Activated CD8-positive, alpha-beta memory T cell treated with anti-CD3 and anti-CD28 coated beads, Interleukin-2, amount 10 ng/mL, durations not matched to agents 7 days and 5 days (primary cell): ENCODE data around the gene RHD. TPM values are rescaled to one million over a fixed set of nuclear protein-coding genes. Genes with fewer than 3 reads are reported as not detected.
"Not testable (repeated sequence)": the region's sequence is repeated elsewhere in the genome, so short reads cannot be mapped to it uniquely, and the experiment has no call there.

Experiments used
- ATAC-seq: fragments of 150-1000 bp; cut with Tn5 transposase; one replicate; pipeline ENCODE4 v1.10.0; 2021; ENCODE audit warnings: moderate library complexity
- CTCF ChIA-PET: fragments of 350-600 bp; sonication (Branson Sonifier 250); formaldehyde crosslinking; loops from one replicate; lab custom pipeline; 2021; ENCODE audit warnings: antibody characterized with exemption; lab: Charles Lee
- DNase-seq: peaks from one replicate; pipeline ENCODE4 v3.0.0-alpha.2; 2020
- H3K27ac Mint-ChIP-seq: one replicate; pipeline ENCODE4 v1.8.0; 2021; ENCODE audit warnings: mild to moderate bottlenecking, mixed read lengths
- H3K27me3 Mint-ChIP-seq: one replicate; pipeline ENCODE4 v1.8.0; 2021; ENCODE audit warnings: mixed read lengths
- H3K36me3 Mint-ChIP-seq: one replicate; pipeline ENCODE4 v1.8.0; 2021; ENCODE audit warnings: mild to moderate bottlenecking, mixed read lengths
- H3K4me1 Mint-ChIP-seq: one replicate; pipeline ENCODE4 v1.8.0; 2021; ENCODE audit warnings: mixed read lengths
- H3K4me3 Mint-ChIP-seq: one replicate; pipeline ENCODE4 v1.8.0; 2021; ENCODE audit warnings: mild to moderate bottlenecking, moderate library complexity, mixed read lengths
- H3K9me3 Mint-ChIP-seq: one replicate; pipeline ENCODE4 v1.8.0; 2022; ENCODE audit warnings: low read depth, mixed read lengths
- total RNA-seq, 2 experiments: library from RNA; stranded (reverse); gene quantifications; one replicate each; pipeline ENCODE4 v1.2.3, GENCODE V29; 2021

The RHD gene
- total RNA-seq, 2 experiments from 2014 or later: not detected

DNA sequence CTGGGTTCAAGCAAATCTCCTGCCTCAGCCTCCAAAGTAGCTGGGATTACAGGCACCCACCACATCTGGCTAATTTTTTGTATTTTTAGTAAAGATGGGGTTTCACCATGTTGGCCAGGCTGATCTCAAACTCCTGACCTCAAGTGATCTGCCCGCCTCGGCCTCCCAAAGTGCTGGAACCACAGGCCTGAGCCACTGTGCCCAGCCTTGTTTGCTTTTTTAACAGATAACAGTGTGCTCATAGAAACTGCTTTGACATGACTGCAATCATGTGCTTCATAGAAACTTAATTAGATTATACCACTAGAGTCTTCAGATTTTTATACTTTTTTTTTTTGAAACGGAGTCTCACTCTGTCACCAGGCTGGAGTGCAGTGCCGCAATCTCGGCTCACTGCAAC, 57.0 kb downstream of the RHD start:
- H3K36me3 Mint-ChIP-seq, CTCF ChIA-PET: not testable (repeated sequence)

DNA sequence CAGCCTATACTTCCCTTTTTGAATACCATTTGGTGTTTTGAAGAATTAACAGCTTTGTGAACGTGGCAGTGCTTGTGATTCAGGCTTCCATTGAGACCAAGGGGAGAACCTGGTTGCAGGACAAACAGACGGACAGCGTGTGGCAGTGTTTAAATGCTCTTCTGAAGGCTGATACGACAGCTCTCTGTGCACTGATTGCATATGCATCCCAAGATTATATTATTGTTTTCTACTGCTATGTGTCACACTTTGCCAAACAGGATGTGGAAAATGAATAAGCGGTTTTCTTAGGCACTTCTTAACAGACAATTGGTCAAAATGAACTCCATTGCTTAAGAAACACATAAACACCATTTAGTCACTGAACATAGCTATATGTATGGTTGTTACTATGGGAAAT, 57.6 kb downstream of the RHD start:
- H3K27me3 Mint-ChIP-seq, H3K9me3 Mint-ChIP-seq, DNase-seq, CTCF ChIA-PET, H3K4me3 Mint-ChIP-seq, H3K36me3 Mint-ChIP-seq: not testable (repeated sequence)
- peak; percentile 75 for ATAC-seq
- H3K27ac Mint-ChIP-seq: peak overlapping the region; percentile 43
- peaks cover 12% of the 10 kb centered on the region for H3K4me1 Mint-ChIP-seq

More for the DNA sequence above, 57.0 kb downstream of the RHD start:
- peaks cover 12% of the 10 kb centered on the region for H3K4me1 Mint-ChIP-seq
- not testable (repeated sequence) for H3K27ac Mint-ChIP-seq, H3K27me3 Mint-ChIP-seq, H3K9me3 Mint-ChIP-seq, ATAC-seq, DNase-seq, H3K4me3 Mint-ChIP-seq

DNA sequence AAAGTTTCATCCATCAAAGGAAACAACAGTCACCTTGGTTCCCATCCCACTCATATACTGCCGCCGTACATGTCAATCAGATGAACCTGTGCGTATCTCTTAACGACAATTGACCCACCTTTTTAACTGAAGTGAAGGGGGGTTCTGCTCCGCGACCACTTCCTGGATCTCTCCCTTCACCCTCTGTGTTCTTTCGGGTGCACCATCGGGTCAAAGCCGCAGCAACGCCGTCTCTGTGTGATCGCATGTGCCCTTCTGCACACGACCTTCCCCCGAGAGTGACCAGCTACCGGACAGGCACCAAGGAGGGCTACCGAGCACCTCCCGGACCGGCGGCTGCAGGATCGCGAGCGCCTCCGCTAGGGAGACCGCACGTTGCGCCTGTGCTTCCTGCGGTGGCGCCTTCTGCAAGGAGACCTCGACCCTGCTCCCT, 64.6 kb downstream of the RHD start:
- CTCF ChIA-PET, H3K9me3 Mint-ChIP-seq, H3K27me3 Mint-ChIP-seq: not testable (repeated sequence)
- peaks cover 22% of the 10 kb centered on the region for H3K4me1 Mint-ChIP-seq
- peak; percentile 75 for DNase-seq
- H3K36me3 Mint-ChIP-seq: peaks cover 14% of the 10 kb centered on the region
- peak overlapping the region; percentile 85 for H3K27ac Mint-ChIP-seq
- peak; percentile 27 for ATAC-seq
- peak overlapping the region; percentile 87 for H3K4me3 Mint-ChIP-seq

DNA sequence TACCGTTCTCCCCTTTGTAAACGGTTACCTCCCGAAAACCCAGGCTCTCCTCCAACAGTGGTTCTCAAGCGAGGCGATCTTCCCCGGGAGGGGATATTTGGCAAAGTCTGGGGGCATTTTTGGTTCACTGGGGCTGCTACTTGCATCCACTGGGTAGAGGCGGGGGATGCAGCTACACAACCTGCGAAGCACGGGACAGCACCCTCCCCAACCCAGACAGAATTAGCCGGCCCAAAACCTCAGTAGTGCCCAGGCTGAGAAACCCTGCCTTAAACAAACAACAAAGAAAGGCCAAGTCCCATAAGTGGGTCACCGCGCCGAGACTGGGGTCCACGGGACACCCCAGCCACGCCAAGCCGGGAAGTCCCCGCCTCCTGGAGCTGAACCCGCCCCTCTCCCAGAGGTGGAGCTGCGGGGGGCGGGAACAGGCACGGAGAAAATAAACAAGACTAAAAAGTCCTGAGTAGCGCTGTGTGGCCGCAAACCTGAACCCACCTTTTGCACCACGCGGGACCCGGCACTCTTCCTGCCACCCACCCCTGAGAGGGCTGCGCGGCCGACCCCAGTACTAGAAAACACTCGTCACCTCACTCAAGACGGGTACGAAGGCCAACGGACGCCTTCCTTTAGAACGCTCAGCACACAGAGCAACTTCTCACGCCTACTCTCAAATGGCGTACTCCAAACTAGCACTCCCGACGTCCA, 65.3 kb downstream of the RHD start:
- H3K9me3 Mint-ChIP-seq, H3K27me3 Mint-ChIP-seq, CTCF ChIA-PET: not testable (repeated sequence)
- Mint-ChIP-seq H3K4me3 (peak overlapping the region; percentile 92), H3K4me1 (peaks cover 23% of the 10 kb centered on the region), H3K36me3 (peaks cover 15% of the 10 kb centered on the region), H3K27ac (peak overlapping the region; percentile 98)
- DNase-seq (peak; percentile 52), ATAC-seq (peak; percentile 66)

DNA sequence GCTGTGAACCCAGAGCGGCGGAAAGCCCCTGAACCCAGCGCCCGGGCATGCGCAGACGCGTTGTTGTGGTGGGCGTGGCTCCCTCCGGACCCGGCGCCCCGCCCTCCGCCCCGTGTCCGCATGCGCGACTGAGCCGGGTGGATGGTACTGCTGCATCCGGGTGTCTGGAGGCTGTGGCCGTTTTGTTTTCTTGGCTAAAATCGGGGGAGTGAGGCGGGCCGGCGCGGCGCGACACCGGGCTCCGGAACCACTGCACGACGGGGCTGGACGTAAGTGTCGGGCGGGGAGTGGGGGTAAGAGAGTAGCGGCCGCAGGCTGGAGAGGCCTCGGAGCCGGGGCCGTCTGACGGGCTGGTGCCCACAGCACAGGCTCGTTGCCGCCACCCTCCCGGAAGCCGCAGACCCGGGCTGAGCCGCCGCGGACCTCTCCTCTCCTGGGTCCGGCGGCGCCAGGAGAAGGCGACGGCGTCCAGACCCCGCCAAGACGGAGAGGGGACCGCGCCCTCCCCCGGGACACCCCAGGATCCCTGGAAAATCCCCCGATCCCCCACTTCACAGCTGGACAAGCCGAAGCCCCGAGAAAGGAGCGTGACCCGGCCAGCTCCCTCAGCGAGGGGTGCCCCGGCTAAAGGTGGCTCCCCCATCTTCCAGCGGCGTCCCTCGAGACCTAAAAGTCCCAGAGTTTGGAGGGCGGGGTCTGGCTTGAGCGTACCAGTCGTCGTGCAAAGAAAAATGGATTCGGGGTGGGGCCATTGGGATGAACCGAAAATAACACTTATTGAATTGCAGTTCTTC, 66.1 kb downstream of the RHD start, which contains the start of gene TMEM50A:
TMEM50A (plus strand) TSS at position 147 of the 794 bp plus-strand sequence. CDS start 2,153 bp downstream, outside the sequence.
- Mint-ChIP-seq H3K36me3 (peaks cover 17% of the 10 kb centered on the region), H3K27me3 (no peaks in the 10 kb centered on the region), H3K4me3 (peak within 1 kb of the TSS; percentile 92), H3K4me1 (peaks cover 27% of the 10 kb centered on the region), H3K9me3 (no peaks in the 10 kb centered on the region), H3K27ac (peak within 1 kb of the TSS; percentile 98)
- DNase-seq (peak; percentile 92), ATAC-seq (peak; percentile 82)
- CTCF ChIA-PET: no interaction called here

DNA sequence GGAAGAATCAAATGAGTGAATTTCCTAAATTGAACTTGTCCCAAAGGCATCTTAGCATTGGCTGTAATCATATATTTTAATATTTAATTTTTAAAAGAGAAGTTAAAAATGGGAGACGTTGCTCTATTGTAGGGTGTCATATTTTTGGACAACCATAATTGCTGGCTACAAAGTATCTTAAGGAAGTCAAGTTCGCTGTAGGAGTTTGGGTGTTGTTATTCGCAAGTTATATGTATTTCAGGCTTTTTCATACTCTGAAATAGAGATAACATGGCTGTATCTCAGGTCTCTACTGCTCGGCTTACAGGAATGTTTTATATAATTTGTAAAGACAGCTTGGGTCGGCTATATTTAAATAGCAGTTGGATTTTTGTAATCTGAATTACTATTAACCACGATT, 66.7 kb downstream of the RHD start:
- H3K27me3 Mint-ChIP-seq: no peaks in the 10 kb centered on the region
- H3K9me3 Mint-ChIP-seq: no peaks in the 10 kb centered on the region
- H3K4me3 Mint-ChIP-seq: peak overlapping the region; percentile 92
- peaks cover 30% of the 10 kb centered on the region for H3K4me1 Mint-ChIP-seq
- DNase-seq (no peak), ATAC-seq (no peak)
- CTCF ChIA-PET: interaction anchor here (1.0 kb wide), 1 partner anchor 182 kb away, joined by 3 read pairs; no protein-coding TSS in a partner anchor
- peaks cover 22% of the 10 kb centered on the region for H3K36me3 Mint-ChIP-seq
- peak overlapping the region; percentile 98 for H3K27ac Mint-ChIP-seq

DNA sequence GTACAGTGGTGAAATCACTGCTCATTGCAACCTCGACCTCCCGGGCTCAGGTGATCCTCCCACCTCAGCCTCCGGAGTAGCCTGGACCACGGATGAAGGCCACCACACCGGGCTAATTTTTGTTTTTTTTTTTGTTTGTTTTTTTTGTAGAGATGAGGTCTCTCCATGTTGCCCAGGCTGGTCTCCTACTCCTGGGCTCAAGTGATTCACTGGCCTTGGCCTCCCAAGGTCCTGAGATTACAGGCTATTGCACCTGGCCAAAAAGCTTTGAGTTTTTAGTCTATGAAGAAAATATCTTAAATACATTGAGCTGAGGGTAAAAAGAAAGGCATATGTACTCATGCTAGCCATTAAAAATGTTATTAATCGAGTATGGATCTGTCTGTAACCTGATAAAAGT, 69.4 kb downstream of the RHD start:
- Mint-ChIP-seq H3K4me3 (no peak overlapping the region), H3K27me3 (no peaks in the 10 kb centered on the region), H3K4me1 (peaks cover 28% of the 10 kb centered on the region), H3K9me3 (no peaks in the 10 kb centered on the region), H3K36me3 (peaks cover 27% of the 10 kb centered on the region), H3K27ac (no peak overlapping the region)
- ATAC-seq (no peak), DNase-seq (no peak)
- CTCF ChIA-PET: interaction anchor here (1.6 kb wide), 1 partner anchor 102 kb away, joined by 6 read pairs; no protein-coding TSS in a partner anchor

DNA sequence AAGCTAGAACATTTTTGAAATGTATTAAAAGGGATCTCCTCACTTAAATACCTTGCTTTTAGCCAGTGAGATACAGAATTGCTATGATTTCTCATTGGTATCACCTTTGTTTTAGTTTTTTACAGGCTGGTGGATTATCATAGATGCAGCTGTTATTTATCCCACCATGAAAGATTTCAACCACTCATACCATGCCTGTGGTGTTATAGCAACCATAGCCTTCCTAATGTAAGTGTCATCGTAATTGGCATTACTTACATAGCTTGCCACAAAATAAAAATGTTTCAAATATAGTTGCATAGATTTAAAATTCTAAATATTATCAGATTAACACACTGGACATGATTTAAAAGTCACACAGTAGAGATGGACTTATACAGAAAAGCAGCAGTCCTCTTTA, 70.5 kb downstream of the RHD start:
- peaks cover 30% of the 10 kb centered on the region for H3K4me1 Mint-ChIP-seq
- DNase-seq (no peak), ATAC-seq (no peak)
- H3K27me3 Mint-ChIP-seq: no peaks in the 10 kb centered on the region
- no peak overlapping the region for H3K27ac Mint-ChIP-seq
- H3K9me3 Mint-ChIP-seq: no peaks in the 10 kb centered on the region
- CTCF ChIA-PET: interaction anchor here (0.6 to 1.6 kb wide), 2 partner anchors 14 to 103 kb away, joined by 3 to 6 read pairs; no protein-coding TSS in a partner anchor
- H3K36me3 Mint-ChIP-seq: peaks cover 31% of the 10 kb centered on the region
- H3K4me3 Mint-ChIP-seq: no peak overlapping the region

DNA sequence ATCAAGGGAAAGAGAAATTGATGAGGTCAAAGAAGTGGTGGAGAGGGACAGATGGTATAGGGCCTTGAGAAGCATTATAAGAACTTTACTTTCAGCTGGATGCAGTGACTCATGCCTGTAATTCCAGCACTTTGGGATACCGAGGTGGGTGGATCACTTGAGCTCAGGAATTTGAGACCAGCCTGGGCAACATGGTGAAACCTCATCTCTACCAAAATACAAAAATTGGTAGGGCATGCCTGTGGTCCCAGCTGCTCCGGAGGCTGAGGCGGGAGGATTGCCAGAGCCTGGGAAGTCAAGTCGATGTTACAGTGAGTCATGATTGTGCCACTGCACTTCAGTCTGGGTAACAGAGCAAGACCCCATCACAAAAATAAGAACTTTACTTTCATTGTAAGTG, 71.6 kb downstream of the RHD start:
- CTCF ChIA-PET: no interaction called here
- H3K27me3 Mint-ChIP-seq: no peaks in the 10 kb centered on the region
- H3K9me3 Mint-ChIP-seq: no peaks in the 10 kb centered on the region
- ATAC-seq (no peak), DNase-seq (no peak)
- peaks cover 31% of the 10 kb centered on the region for H3K4me1 Mint-ChIP-seq
- H3K4me3 Mint-ChIP-seq: no peak overlapping the region
- peaks cover 39% of the 10 kb centered on the region for H3K36me3 Mint-ChIP-seq
- no peak overlapping the region for H3K27ac Mint-ChIP-seq

DNA sequence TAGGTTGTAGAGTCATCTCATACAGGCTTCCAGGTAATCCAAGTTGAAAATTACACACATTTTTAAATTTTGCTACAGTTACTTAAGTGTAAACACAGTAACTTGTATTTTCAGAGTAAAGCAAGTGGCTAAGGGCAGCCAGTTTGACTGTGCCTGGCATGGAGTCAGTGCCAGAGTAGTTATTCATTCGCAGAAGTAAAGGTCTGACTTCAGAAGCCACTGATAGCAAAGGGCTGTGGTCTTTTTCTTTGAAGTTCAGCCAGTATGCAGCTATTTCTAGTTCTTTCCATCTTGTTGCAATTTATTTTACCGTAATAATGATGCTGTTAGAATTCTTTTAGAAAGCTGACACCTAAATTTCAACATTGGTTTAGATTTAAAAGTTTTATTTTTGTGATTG, 75.2 kb downstream of the RHD start:
- Mint-ChIP-seq H3K27me3 (no peaks in the 10 kb centered on the region), H3K27ac (no peak overlapping the region), H3K4me3 (no peak overlapping the region), H3K9me3 (no peaks in the 10 kb centered on the region), H3K4me1 (peaks cover 11% of the 10 kb centered on the region), H3K36me3 (peaks cover 42% of the 10 kb centered on the region)
- CTCF ChIA-PET: no interaction called here
- ATAC-seq (no peak), DNase-seq (no peak)

DNA sequence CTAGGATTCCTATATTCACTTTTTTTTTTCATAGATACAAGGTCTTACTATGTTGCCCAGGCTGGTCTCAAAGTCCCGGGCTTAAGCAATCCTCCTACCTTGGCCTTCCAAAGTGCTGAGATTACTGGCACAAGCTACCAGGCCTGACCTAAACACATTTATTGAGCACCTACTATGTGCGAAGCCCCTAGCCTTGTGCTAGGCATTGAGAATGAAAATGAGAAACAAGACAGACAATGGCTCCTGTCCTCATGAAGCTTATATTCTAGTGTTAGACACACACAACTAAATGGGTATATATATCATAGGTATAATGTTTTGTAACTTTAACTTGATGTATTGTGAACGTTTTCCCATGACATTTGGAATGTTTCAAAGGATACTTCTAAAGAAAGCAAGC, 77.3 kb downstream of the RHD start:
- peaks cover 37% of the 10 kb centered on the region for H3K36me3 Mint-ChIP-seq
- ATAC-seq (no peak), DNase-seq (no peak)
- no peaks in the 10 kb centered on the region for H3K27me3 Mint-ChIP-seq
- H3K4me3 Mint-ChIP-seq: no peak overlapping the region
- peaks cover 5% of the 10 kb centered on the region for H3K4me1 Mint-ChIP-seq
- CTCF ChIA-PET: no interaction called here
- H3K27ac Mint-ChIP-seq: no peak overlapping the region
- no peaks in the 10 kb centered on the region for H3K9me3 Mint-ChIP-seq

DNA sequence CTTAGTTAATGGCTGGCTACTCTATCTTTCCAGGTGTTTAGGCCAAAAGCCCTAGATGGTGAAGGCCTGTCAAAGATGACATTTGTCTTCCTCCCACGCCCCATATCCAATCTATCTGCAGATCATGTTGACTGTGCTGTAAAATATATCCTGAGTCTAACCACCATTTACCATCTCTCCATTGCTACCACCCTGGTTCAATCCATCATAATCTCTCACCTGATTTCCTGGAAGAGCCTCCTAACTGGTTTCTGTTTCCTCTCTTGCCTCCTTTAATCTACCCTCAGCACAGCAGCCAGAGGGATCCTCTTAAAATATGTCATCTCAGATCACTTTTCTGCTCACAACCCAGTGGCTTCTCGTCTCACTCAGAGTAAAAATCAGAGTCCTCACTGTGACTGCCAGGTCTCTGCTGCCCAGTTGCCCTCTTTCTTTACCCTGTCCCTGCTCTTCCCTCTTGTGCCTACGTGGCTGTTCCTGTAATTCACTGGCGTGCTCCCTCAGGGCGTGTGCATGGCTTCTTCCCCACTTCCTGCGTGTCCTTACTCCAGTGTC, 83.6 kb downstream of the RHD start:
- peaks cover 34% of the 10 kb centered on the region for H3K4me1 Mint-ChIP-seq
- peak overlapping the region; percentile 1 for H3K4me3 Mint-ChIP-seq
- peaks cover 52% of the 10 kb centered on the region for H3K36me3 Mint-ChIP-seq
- CTCF ChIA-PET: no interaction called here
- ATAC-seq (peak; percentile 40), DNase-seq (no peak)
- H3K27ac Mint-ChIP-seq: peak overlapping the region; percentile 69
- no peaks in the 10 kb centered on the region for H3K9me3 Mint-ChIP-seq
- no peaks in the 10 kb centered on the region for H3K27me3 Mint-ChIP-seq

DNA sequence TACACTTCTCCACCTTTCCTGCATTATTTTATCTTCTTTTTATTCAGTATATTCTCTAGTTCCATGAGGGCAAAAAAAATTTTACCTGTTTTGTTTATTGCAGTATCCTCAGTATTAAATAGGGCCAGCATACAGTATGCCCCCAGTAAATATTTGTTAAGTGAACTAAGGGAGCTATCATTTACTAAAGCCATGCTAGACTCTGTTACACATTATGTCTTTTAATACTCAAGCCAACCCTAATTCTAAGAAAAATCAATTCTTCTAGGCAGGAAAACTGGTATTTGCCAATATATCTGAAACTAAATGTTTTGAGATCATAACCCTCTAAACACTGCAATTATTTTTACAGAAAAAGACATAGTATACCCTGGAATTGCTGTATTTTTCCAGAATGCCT, 84.1 kb downstream of the RHD start:
- Mint-ChIP-seq H3K27ac (peak overlapping the region; percentile 69), H3K9me3 (no peaks in the 10 kb centered on the region), H3K27me3 (no peaks in the 10 kb centered on the region), H3K36me3 (peaks cover 56% of the 10 kb centered on the region), H3K4me3 (peak overlapping the region; percentile 1), H3K4me1 (peaks cover 38% of the 10 kb centered on the region)
- ATAC-seq (no peak), DNase-seq (no peak)
- CTCF ChIA-PET: interaction anchor here (0.6 kb wide), 1 partner anchor 13 kb away, joined by 3 read pairs; no protein-coding TSS in a partner anchor
